ENCODE measurements around the gene ALDOA.

GRCh38 chr16:30084816-30085159 lies 19.2 kb downstream of the ALDOA start:
- TF ChIP-seq CTCF (IDR thresholded peaks at IDR 0.05; ENCODE audit: low read depth, low read length, poor library complexity, severe bottlenecking): no peak
- TF ChIP-seq EZH2phosphoT487 (IDR thresholded peaks at IDR 0.05; ENCODE audit: borderline replicate concordance, low read length): no peak

Data from DOHH2 (cell line).